COLO829 (cell line): ENCODE data around the gene RNASE2.
"Not testable (repeated sequence)": the region's sequence is repeated elsewhere in the genome, so short reads cannot be mapped to it uniquely, and the experiment has no call there.

Experiments
- DNase-seq: peaks from one replicate; pipeline ENCODE4 v3.0.0; 2012; ENCODE audit warnings: low spot score

Gene RNASE2

DNA sequence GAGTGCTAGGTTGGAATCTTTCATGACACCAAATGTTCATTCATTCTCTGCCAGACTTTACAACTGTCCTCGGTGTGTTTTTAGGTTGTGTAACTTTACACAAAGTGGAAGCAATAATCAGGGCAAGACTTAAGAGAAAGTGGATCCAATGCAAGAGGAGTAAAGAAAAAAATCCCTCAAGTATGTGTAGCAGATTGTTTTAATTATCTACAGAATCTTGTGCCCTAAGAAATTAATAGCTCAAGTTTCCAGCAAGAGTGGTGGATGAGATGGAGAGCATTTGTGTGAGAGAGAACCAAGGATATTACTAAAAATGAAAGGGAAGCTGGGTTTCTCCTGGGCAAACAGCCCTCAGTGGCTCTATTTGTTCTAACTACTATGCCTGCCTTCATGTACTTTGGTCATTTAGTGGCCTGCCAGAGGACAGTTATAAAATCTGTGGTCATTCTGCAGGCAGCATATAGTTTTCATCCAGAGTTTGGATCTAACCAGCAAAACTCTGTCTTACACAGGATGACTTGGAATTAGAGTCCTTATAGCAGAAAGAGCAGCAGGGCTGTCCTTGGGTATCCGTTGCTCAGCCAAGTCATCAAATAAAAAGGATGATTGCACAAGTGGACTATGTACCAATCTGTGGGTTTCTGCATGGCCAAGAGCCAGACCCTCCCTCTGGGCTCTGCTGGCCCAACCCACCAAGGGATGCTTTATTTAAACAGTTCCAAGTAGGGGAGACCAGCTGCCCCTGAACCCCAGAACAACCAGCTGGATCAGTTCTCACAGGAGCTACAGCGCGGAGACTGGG, at the start of gene RNASE2:
RNASE2 (plus strand) TSS at position 752 of the 802 bp plus-strand sequence. CDS start 285 bp downstream, outside the sequence.
- not testable (repeated sequence) for DNase-seq

DNA sequence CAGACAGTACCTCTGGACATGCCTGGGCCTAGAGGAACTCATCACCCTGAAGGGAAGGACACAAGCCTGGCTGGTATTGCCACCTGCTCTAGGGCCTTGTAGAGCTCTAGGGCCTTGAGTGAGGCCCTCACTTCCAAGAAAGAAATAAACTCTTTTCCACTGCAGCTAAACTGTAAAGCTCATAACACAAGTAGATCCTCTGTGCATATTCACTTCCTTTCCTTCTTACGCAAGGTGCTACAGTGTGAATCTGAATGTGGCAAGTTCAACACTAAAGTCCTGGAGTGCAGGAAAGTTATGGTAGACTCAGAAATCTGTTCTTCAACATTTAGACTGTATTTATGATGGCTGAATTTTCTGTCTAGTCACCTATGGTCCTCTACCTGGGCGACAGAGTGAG, 49.6 kb upstream of the RNASE2 start:
- DNase-seq, result no peak

- DNase-seq, result no peak
Measured at GRCh38 chr14:20907214-20907613, 48.1 kb upstream of the RNASE2 start.

DNA sequence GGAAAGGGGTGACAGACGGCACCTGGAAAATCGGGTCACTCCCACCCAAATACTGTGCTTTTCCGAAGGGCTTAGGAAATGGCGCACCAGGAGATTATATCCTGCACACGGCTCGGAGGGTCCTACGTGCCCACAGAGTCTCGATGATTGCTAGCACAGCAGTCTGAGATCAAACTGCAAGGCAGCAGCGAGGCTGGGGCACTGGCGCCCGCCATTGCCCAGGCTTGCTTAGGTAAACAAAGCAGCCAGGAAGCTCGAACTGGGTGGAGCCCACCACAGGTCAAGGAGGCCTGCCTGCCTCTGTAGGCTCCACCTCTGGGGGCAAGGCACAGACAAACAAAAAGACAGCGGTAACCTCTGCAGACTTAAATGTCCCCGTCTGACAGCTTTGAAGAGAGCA, 44.5 kb upstream of the RNASE2 start:
- DNase-seq, result not testable (repeated sequence)

DNA sequence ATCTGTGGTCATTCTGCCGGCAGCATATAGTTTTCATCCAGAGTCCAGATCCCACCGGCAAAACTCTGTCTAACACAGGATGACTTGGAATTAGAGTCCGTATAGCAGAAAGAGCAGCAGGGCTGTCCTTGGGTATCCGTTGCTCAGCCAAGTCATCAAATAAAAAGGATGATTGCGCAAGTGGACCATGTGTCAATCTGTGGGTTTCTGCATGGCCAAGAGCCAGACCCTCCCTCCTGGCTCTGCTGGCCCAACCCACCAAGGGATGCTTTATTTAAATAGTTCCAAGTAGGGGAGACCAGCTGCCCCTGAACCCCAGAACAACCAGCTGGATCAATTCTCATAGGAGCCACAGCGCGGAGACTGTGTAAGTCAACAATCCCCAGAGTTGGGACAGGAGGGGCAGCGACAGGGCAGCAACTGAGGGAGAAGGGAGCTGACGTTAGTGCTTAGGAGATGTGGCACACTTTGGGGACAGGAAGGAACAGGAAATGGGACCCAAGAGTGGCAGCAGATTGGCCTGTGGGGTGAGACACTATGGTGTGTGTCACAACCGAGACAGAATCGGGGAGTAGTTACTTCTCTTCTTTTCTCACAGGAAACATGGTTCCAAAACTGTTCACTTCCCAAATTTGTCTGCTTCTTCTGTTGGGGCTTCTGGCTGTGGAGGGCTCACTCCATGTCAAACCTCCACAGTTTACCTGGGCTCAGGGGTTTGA, 36.1 kb upstream of the RNASE2 start:
- not testable (repeated sequence) for DNase-seq

- not testable (repeated sequence) for DNase-seq
Measured at GRCh38 chr14:20923766-20924297, 31.5 kb upstream of the RNASE2 start.

- no peak for DNase-seq
Measured at GRCh38 chr14:20934148-20934762, 21.0 kb upstream of the RNASE2 start.

- DNase-seq, result no peak
Measured at GRCh38 chr14:20935303-20935984, 19.8 kb upstream of the RNASE2 start.

- not testable (repeated sequence) for DNase-seq
Measured at GRCh38 chr14:20945146-20945545, 10.1 kb upstream of the RNASE2 start.

DNA sequence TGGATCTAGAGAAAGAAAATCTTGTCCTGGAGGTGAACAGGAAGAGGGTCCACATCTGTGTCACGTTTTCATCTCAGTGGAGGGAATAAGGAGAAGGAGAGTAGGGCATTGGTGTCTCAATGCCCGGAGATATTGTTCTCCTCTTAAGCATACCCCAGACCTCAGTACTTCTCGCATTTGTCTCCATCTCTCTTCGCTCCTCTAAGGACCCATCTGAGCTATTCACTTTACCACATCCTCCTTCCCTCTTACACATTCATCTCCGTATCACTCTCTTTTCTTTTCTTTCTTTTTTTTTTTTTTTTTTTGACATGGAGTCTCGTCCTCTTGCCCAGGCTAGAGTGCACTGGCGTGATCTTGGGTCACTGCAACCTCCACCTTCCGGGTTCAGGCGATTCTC, 8.6 kb upstream of the RNASE2 start:
- not testable (repeated sequence) for DNase-seq

GRCh38 chr14:20955538-20955873, 219 bp downstream of the RNASE2 start:
- not testable (repeated sequence) for DNase-seq

GRCh38 chr14:20956376-20956976, 1.2 kb downstream of the RNASE2 start:
- no peak for DNase-seq

DNA sequence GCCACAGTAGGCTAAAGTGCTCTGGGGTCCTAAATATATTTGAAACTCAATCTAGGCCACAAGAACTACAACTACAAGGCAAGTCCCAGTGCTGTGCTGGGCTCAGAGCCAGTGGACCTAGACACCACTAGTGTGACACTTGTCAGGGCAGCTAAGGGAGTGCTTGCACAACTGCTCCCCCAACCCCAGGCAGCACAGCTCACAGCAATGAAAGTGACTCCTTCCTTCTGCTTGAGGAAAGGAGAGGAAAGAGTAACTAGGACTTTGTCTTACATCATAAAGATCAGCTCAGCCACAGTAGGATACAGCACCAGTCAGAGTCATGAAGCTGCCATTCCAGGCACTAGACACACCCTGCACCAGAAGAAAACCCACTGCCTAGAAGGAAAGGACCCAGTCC, 3.7 kb downstream of the RNASE2 start:
- not testable (repeated sequence) for DNase-seq

DNA sequence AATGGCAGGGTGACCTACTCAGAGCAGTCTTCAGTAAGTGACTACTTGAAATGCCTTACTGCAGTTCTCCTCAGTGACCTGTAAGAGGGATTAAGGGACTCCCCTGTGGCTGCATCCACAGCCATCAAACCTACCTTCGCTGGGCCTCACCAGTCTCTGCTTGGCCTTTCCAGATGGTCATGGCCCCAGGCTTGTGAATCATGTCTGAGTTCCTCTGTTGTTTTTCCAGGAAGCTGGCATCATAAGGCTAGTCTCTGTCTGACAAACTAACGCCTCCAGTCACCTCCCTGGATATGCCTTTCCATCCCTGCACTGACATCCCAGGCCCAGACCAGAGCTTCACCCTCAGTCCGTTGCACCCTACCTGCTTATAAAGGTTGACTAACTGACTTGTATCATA, 14.0 kb downstream of the RNASE2 start:
- peak; percentile 70 for DNase-seq

- no peak for DNase-seq
Measured at GRCh38 chr14:20970647-20970982, 15.3 kb downstream of the RNASE2 start.

DNA sequence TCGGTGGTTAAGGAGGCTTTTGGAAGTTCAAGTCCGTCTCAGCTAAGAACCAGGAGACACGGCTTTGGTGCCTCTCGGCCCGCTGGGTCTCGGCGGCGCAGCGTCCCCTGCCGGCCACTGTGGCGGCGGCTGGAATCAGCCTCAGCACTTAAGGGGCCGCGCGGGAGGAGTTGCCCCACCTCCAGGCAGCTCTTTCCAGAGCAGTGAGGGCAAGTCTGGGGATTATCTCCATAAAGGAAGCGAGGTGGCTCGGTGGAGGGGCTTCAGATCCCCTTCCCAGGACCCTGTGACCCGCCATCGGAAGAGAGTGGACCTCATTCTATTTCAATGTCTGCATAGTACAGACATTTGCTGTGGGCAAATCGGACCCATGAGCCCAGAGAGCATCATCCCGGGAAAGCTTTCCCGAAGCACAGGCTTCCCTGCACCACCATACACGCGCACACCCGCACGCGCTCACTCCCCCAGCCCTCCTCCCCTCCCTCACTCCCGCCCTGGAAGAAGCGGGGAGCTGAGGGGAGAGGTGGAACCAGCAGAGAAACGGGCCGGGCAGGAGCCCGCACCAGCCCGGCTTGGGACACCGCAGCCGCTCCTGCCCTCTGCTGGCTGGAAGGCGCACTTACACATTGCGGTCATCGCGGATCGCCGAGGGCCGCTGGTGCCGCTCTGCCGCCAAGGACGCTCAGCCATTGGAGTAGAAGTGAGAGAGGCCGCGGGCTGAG, 15.9 kb downstream of the RNASE2 start:
- peak; percentile 68 for DNase-seq

- no peak for DNase-seq
Measured at GRCh38 chr14:20971705-20972021, 16.4 kb downstream of the RNASE2 start.

DNA sequence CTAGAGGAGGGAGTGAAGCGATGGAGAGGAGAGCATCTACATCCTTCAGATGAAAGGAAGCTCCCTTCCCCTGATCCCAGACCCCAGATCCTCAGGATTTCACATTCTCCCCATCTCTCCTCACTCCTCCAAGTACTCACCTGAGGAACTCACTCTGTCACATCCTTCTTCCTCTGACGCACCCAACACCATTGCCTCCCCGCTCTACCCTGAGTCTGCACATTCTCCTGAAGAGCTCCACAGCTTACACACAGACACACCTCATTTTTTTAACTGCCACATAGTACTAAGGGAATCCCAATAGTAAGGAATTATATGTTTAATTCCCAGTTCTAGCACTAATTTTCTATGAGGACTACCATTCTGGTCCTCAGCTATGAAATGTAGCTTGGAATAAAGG, 18.2 kb downstream of the RNASE2 start:
- no peak for DNase-seq

- no peak for DNase-seq
Measured at GRCh38 chr14:20976291-20976690, 21.0 kb downstream of the RNASE2 start.

DNA sequence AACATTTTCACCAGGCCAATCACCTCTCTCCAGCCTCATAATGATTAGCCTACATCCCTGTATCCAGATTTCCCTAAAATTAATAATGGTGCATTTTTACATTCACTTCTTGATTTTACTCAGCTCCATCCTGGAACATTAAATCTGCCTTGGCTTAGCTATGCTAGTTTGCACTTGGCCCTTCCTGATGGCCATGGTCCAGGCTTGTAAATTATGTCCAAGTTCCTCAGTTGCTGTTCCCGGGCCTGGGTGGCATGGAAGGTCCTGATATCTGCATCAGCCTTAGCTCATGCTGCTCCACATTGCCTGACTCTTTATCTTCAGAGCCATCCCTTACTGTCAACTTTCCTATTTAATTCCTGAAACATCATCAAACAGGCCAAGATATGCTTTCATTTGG, 23.4 kb downstream of the RNASE2 start:
- DNase-seq, result no peak

DNA sequence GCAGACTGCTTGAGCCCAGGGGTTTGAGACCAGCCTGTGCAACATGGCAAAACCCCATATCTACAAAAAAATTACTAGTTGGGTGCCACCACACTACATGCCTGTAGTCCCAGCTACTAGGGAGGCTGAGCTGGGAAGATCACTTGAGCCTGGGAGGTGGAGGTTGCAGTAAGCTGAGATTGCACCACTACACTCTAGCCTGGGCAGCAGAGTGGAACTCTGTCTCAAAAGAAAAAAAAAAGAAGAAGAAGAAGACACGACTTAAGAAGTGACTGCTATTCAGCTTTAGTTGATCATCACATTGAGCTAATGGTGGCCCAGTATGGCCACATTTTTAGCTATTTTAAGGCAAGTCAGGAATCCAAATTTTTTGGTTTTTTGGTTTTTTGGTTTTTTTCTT, 25.6 kb downstream of the RNASE2 start:
- DNase-seq, result no peak
